OCI-LY3 (cell line): ENCODE measurements around the gene TNRC6C.

Source experiments
- EZH2phosphoT487 ChIP-seq: fragments of 200-600 bp; shearing (Covaris generic); IDR thresholded peaks from 2 replicates; pipeline ENCODE4 v1.6.1; 2018; ENCODE audit warnings: antibody characterized with exemption, mixed run types, low read depth
- TF ChIP-seq, protein P1 (sequence below): fragments of 200-600, 300-600 bp; sonication (generic); IDR thresholded peaks from 2 replicates; pipeline ENCODE4 v1.5.1; 2014; ENCODE audit warnings: antibody characterized with exemption, low read length, low read depth

DNA sequence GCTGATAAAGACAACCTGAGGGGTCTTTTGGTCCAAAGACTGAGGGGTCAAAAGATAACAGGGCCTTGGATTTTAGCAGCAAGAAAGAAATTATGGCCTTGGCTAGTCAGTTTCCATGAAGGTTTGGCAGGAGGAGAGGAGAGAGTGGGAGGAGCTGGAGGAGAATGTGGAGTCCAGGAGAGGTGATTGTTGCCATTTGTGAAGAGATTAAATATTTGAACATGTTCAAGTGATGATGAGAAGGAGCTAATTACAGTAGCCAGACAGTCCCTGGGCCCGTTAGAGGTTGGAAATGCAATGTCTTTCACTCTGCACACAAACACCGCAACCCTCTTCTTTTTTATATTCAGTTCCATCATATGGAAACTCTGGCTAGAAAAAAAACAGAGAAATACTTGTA, 68.6 kb downstream of the TNRC6C start:
- TF ChIP-seq, protein P1, sequence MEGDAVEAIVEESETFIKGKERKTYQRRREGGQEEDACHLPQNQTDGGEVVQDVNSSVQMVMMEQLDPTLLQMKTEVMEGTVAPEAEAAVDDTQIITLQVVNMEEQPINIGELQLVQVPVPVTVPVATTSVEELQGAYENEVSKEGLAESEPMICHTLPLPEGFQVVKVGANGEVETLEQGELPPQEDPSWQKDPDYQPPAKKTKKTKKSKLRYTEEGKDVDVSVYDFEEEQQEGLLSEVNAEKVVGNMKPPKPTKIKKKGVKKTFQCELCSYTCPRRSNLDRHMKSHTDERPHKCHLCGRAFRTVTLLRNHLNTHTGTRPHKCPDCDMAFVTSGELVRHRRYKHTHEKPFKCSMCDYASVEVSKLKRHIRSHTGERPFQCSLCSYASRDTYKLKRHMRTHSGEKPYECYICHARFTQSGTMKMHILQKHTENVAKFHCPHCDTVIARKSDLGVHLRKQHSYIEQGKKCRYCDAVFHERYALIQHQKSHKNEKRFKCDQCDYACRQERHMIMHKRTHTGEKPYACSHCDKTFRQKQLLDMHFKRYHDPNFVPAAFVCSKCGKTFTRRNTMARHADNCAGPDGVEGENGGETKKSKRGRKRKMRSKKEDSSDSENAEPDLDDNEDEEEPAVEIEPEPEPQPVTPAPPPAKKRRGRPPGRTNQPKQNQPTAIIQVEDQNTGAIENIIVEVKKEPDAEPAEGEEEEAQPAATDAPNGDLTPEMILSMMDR, result no peak
- no peak for TF ChIP-seq EZH2phosphoT487
